DMS53 treated with DMSO at 0.1 percent for 48 hours (cell line): ENCODE measurements around the gene DDX24.
A peak's percentile ranks its signal among the peaks of the same experiment; 100 is the strongest.

Experiments used
- DNase-seq: peaks from one replicate; lab custom pipeline; 2025; ENCODE audit not compliant: unreplicated experiment; lab: John Stamatoyannopoulos, UW

The DDX24 gene

GRCh38 chr14:94080621-94081385 lies at the start of gene DDX24, which contains the start of gene IFI27L1:
DDX24 (minus strand) TSS chr14:94081202; CDS start chr14:94079742, 1,460 bp downstream.
IFI27L1 (plus strand) TSS chr14:94081310; CDS start chr14:94096938, 15,628 bp downstream.
- DNase-seq = peak; percentile 70

GRCh38 chr14:94129758-94130414 lies 48.9 kb upstream of the DDX24 start:
- DNase-seq = no peak

GRCh38 chr14:94129111-94129757 lies 48.2 kb upstream of the DDX24 start, which contains the start of gene IFI27L2:
IFI27L2 (minus strand) TSS chr14:94129604; CDS start chr14:94129564, 40 bp downstream.
- DNase-seq = peak; percentile 24

- no peak for DNase-seq
Measured at GRCh38 chr14:94128216-94128839, 47.3 kb upstream of the DDX24 start.

GRCh38 chr14:94127330-94127729 lies 46.3 kb upstream of the DDX24 start:
- DNase-seq = no peak

- no peak for DNase-seq
Measured at GRCh38 chr14:94126800-94127199, 45.8 kb upstream of the DDX24 start.

- DNase-seq = no peak
Measured at GRCh38 chr14:94126419-94126677, 45.3 kb upstream of the DDX24 start.

- DNase-seq = no peak
Measured at GRCh38 chr14:94125659-94126418, 44.8 kb upstream of the DDX24 start.

GRCh38 chr14:94124582-94125377 lies 43.8 kb upstream of the DDX24 start:
- no peak for DNase-seq

- no peak for DNase-seq
Measured at GRCh38 chr14:94123868-94124267, 42.9 kb upstream of the DDX24 start.

GRCh38 chr14:94123296-94123695 lies 42.3 kb upstream of the DDX24 start:
- DNase-seq = no peak

GRCh38 chr14:94122438-94122837 lies 41.4 kb upstream of the DDX24 start:
- no peak for DNase-seq

GRCh38 chr14:94121485-94121884 lies 40.5 kb upstream of the DDX24 start:
- no peak for DNase-seq

- no peak for DNase-seq
Measured at GRCh38 chr14:94120667-94121340, 39.8 kb upstream of the DDX24 start.

GRCh38 chr14:94119071-94119470 lies 38.1 kb upstream of the DDX24 start:
- no peak for DNase-seq

GRCh38 chr14:94117856-94118255 lies 36.9 kb upstream of the DDX24 start:
- no peak for DNase-seq

GRCh38 chr14:94116701-94117100 lies 35.7 kb upstream of the DDX24 start:
- DNase-seq = no peak

- no peak for DNase-seq
Measured at GRCh38 chr14:94115631-94116030, 34.6 kb upstream of the DDX24 start.

GRCh38 chr14:94115058-94115591 lies 34.1 kb upstream of the DDX24 start:
- no peak for DNase-seq
